GM19025 (cell line): ENCODE measurements around the gene SLC13A2.

Experiments
- ATAC-seq: cut with Tn5 transposase; IDR thresholded peaks from one replicate; pipeline ENCODE4 v1.9.1; 2021; ENCODE audit warnings: mild to moderate bottlenecking, low read depth, moderate library complexity; ENCODE audit not compliant: unreplicated experiment

The SLC13A2 gene

DNA sequence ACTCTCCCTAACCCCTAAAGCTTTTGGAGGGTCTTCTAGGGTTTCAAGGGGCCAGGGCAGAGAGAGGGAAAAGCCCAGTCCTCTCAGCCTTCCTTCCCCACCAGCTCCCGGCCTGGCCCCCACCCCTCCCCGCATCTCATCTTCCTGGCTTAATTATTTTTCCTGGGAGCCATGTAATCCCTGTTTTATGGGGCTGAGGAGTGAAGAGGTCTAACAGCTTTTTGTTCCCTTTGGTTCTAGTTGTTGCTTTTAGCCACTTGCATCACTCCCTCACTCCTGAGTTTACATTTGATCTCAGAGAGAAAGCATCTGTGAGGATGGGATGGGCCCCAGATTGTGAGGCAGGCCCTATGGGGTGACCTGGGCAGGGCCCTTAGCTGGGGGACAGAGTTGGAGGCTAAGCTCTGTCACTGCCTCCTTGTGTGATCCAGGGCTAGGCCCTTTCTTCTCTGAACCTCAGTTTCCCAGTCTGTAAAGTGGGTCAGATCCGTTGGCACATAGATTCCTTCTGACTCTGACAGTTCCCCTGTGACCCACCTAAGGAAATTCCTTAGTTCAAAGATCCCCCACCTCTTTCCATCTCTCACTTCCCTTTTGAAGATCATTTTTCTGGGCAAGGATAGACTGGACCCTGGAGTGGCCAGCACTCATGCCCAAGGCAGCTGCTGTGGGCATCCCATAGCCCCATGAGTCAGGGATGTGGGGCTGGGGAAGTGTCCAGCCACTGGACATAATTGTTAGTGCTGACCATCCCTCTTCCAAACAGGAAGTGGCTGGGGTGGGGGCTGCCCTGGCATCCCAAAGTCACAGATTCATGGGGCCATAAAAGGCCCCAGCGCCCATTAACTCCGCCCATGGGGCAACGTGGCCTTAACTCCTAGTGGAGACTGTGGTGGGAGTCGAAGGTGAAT, 58.9 kb downstream of the SLC13A2 start:
- no peak for ATAC-seq

- no peak for ATAC-seq
Observed at GRCh38 chr17:28533091-28533807, 59.8 kb downstream of the SLC13A2 start.

- no peak for ATAC-seq
Observed at GRCh38 chr17:28534740-28535375, 61.4 kb downstream of the SLC13A2 start.

DNA sequence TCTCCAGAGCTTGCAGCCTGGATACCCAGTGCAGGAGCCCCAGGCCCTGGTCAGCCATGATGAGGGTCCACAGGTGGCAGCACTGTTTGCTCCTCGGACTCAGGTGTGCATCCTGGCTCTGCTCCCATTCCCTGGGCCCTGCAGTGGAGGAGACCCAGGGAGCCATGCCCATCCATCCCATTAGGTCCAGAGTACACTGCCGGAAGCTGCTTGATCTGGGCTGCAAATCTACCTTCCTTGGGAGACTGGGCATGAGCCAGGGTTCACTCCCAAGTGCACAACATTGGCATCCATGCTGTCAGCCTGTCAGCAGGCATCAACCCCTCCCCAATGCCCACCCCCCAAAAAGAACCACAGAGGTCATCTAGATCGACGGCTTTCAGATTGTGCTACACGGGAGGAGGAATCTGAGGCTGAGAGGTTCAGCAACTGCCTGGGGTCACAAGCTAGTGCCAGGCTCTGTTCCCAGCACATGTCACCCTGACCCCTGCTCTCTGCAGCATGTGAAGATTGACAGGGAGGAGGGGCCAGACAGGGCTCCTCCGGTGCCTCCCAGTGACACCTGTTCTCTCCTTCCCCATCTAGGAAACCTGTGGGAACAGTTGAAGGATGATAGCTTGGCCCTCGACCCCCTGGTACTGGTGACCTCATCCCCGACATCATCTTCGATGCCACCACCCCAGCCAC, 63.2 kb downstream of the SLC13A2 start:
- no peak for ATAC-seq

DNA sequence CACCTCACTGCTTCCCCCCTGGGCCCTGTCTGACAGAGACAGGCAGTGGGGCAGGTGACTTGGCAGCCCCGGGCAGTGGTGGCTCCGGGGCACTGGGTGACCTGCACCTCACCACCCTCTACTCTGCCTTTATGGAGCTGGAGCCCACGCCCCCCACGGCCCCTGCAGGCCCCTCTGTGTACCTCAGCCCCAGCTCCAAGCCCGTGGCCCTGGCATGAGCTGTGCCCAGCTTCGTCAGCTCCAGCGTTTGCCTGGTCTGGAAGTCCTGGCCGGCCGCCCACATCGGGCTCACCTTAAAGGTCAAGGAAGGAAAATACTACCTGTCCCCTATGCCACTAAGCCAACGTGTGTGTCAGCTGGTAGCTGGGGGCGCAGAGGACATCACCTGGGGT, 63.8 kb downstream of the SLC13A2 start:
- no peak for ATAC-seq

- no peak for ATAC-seq
Observed at GRCh38 chr17:28538296-28538895, 65.0 kb downstream of the SLC13A2 start.

GRCh38 chr17:28540231-28540630, 66.8 kb downstream of the SLC13A2 start:
- no peak for ATAC-seq

DNA sequence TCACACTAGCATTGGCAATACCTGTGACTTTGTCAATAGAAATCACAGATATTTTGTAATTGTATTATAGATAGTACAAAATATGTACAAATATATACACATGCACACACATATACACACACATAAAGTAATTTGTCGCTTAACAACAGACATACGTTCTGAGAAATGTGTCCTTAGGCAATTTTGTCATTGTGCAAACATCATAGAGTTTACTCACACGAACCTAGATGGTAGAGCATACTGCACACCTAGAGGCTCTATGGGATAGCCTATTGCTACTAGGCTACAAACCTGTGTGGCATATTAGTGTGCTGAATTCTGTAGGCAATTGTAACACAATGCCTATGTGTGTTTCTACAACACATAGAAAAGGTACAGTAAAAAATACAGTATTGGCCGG, 68.0 kb downstream of the SLC13A2 start:
- ATAC-seq = no peak

DNA sequence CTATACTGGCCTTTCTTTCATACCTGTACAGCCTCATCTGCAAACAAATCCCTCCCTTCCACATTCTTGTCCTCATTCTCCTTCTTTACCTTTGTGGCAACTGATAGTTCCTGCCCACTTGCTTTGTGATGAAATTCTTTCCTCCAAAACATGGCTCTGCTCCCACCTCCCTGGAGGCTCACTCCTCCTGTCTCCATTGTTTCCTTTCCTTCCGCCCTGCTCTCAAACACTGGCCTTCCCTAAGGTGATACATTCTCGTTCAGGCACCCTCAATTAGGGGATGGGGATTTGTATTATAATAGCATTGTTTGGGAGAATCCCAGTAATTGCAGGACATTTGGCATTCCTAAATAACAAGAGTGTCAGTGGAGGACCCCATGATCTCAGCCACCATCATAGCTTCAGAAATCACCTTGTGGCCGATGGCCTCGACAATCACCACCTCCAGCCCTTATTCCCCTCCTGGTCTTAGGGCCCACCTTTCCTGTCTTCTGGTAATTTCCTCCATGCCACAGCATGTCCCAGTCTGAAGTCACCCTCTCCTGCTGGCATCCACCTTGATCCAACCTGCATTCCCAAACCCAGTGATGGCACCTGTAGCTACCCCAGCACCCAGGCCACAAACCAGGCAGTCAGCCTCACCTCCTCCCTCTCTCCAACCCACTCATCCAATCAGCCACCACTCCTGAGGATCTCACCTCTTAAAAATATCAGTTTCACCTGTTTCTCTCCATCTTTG, 71.1 kb downstream of the SLC13A2 start:
- no peak for ATAC-seq

DNA sequence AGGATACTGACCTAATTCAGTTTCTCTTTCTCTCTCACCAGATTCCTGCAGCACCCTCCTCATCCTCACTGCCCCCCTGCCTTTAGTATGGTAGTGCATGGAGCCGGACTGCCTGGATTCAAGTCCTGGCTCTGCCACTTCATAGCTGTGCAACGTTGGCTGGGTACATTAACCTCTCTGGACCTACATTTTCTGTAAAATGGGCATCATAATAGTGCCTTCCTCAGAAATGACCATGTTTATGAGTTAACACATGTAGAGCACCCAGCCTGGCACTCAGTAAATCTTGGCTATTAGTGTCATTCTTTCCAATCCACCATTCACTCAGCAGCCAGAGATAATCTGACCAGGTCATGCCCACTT, 71.7 kb downstream of the SLC13A2 start:
- no peak for ATAC-seq

GRCh38 chr17:28545787-28546415, 72.5 kb downstream of the SLC13A2 start:
- ATAC-seq = no peak

DNA sequence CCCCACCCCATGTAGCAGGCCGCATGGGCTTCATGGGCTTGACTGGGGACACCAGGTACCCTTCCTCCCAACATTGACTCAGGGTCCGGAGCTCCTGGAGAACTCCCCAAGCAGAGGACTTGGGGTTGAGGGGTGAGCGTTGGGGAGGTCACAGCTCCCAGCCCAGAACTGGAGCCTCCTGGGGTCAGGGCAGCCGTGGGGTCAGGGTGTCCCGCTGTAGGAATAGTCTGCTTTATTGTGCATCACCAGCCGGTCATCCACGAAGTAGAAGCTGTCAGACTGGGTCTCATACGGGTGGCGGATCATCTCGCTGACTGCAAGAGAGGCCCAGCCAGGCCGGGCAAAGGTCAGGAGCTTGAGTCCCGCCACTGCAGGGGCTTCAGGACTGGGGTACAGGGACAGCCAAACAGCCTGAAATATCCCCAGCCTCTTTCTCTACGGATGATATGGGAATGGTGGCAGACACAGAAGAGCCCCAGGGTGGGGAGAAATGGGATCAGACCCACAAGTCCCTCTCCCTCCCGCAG, 73.7 kb downstream of the SLC13A2 start:
- no peak for ATAC-seq
